ENCODE results near the gene CABLES1.

Gene CABLES1

DNA sequence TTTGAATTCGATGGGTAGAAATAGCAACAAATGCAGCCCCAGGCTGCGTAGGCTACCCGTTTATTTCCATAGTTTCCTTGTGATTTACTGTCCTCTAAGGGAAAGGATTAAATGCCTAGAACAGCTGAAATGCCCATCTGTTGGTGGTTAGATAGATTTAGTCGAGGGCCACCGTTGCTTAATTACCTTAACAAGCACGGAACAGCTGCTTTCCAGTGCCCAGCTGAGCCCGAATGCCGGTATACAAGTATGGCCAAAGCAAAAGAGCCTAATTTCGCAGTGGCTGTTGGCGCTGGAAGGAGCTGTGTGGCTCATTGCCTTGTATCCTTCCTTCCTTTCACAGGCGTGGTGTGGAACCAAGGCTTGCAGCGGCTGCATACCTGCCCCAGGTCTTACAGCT lies 109.1 kb downstream of the CABLES1 start:
- TF ChIP-seq, protein P1, sequence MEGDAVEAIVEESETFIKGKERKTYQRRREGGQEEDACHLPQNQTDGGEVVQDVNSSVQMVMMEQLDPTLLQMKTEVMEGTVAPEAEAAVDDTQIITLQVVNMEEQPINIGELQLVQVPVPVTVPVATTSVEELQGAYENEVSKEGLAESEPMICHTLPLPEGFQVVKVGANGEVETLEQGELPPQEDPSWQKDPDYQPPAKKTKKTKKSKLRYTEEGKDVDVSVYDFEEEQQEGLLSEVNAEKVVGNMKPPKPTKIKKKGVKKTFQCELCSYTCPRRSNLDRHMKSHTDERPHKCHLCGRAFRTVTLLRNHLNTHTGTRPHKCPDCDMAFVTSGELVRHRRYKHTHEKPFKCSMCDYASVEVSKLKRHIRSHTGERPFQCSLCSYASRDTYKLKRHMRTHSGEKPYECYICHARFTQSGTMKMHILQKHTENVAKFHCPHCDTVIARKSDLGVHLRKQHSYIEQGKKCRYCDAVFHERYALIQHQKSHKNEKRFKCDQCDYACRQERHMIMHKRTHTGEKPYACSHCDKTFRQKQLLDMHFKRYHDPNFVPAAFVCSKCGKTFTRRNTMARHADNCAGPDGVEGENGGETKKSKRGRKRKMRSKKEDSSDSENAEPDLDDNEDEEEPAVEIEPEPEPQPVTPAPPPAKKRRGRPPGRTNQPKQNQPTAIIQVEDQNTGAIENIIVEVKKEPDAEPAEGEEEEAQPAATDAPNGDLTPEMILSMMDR (IDR thresholded peaks at IDR 0.05; ENCODE audit: low read depth, low read length) = no peak
- no peak overlapping the region for H3K4me3 ChIP-seq (ENCODE audit: low read depth, low read length)

DNA sequence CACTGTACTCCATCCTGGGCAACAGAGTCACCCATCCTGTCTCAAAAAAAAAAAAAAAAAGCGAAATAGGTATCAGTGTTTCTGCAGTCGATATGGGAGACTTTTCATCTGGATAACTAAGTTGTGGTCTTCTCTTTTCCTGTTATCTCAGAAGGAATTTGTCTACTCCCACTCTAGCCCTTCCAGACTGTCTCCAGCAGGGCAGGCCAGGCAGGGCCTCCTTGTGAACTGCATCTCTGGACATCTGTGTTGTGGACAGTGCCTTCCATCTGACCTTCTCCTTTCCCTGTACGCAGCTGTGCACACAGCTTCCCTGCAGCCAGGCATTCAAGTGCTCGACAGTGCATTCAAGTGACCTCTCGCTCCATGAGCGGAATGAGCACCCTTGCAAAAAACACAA lies 110.2 kb downstream of the CABLES1 start:
- no peak overlapping the region for H3K4me3 ChIP-seq (ENCODE audit: low read depth, low read length)
- TF ChIP-seq, protein P1 (IDR thresholded peaks at IDR 0.05; ENCODE audit: low read depth, low read length) = no peak

GRCh38 chr18:23247331-23247730 lies 112.0 kb downstream of the CABLES1 start:
- H3K4me3 ChIP-seq (ENCODE audit: low read depth, low read length) = no peak overlapping the region
- TF ChIP-seq, protein P1 (IDR thresholded peaks at IDR 0.05; ENCODE audit: low read depth, low read length) = no peak

DNA sequence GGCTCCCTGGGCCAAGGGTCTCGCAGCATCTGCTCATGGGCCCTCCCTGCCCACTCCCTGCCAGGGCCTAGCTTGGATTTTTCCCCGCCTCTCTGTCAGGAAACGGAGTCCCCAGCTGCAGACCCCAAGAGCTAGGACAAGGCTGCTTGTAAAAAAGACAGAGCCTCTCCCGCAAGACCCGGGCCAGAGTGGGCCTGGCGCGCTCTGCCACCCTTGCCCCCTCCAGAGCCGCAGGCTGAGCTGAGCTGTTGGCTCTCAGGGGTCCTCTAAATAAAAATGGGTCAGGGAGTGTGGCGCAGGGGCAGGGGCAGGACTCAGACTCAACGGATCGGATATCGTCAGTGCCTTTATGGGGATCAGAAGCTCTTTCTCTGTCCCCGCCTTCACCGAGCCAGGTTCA lies 112.6 kb downstream of the CABLES1 start:
- TF ChIP-seq, protein P1 (IDR thresholded peaks at IDR 0.05; ENCODE audit: low read depth, low read length) = no peak
- H3K4me3 ChIP-seq (ENCODE audit: low read depth, low read length) = no peak overlapping the region

DNA sequence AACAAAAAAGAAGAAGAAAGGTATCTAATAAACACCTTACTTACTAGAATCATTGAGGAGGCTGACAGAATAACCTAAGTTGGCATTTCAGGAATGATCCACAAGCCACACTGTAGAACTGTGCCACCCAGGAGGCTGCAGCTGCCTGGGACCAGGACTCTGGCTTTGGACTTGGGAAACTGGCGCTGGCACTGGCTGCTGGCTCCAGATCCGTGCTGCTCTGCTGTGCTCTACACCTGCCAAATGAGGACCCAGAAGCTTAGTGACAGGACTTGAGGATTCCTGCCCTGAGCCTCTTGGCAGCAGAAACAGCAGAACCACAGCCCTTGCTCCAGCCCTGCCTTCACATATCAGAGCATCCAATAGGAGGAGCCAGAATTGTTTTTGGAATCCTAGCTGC lies 113.5 kb downstream of the CABLES1 start:
- TF ChIP-seq, protein P1 (IDR thresholded peaks at IDR 0.05; ENCODE audit: low read depth, low read length) = no peak

GRCh38 chr18:23249348-23249747 lies 114.1 kb downstream of the CABLES1 start:
- no peak overlapping the region for H3K4me3 ChIP-seq (ENCODE audit: low read depth, low read length)
- TF ChIP-seq, protein P1 (IDR thresholded peaks at IDR 0.05; ENCODE audit: low read depth, low read length) = no peak

More for the DNA sequence above, 113.5 kb downstream of the CABLES1 start:
- H3K4me3 ChIP-seq (ENCODE audit: low read depth, low read length) = no peak overlapping the region

DNA sequence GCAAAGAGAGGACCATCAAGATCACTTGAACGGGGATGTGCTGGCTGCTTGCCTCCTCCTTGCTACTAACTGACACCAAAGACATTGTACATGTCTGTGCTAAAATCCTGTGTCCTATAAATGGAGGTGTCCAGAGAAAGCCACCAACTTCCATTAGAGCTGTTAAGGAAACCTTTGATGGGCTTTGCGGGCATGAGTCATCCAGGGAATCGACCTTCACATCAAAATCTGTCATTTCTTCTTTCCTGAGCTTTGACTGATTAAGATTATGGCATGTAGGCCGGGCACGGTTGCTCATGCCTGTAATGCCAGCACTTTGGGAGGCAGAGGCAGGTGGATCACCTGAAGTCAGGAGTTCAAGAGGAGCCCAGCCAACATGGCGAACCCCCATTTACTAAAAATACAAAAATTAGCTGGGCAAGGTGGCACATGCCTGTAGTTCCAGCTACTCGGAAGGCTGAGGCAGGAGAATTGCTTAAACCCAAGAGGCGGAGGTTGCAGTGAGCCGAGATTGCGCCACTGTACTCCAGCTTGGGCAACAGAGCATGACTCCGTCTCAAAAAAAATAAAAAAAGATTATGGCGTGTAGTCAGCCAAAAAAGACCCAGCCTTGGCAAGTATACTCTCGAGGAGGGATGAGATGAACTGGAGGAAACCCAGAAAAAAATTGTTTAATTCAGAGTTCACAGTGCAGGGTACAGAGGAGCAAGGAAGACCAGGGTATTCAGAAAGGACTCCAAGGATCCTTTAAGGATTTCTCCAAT lies 115.8 kb downstream of the CABLES1 start:
- no peak overlapping the region for H3K4me3 ChIP-seq (ENCODE audit: low read depth, low read length)
- TF ChIP-seq, protein P1 (IDR thresholded peaks at IDR 0.05; ENCODE audit: low read depth, low read length) = no peak

All from WI38 (cell line).